NCI-H1930 (cell line): ENCODE measurements around the gene RAD51.
A peak's percentile ranks its signal among the peaks of the same experiment; 100 is the strongest.
"Not testable (repeated sequence)": the region's sequence is repeated elsewhere in the genome, so short reads cannot be mapped to it uniquely, and the experiment has no call there.

ENCODE experiments used
- DNase-seq, 2 experiments: peaks; one replicate each; lab custom pipeline; 2025; lab: John Stamatoyannopoulos, UW

The RAD51 gene

DNA sequence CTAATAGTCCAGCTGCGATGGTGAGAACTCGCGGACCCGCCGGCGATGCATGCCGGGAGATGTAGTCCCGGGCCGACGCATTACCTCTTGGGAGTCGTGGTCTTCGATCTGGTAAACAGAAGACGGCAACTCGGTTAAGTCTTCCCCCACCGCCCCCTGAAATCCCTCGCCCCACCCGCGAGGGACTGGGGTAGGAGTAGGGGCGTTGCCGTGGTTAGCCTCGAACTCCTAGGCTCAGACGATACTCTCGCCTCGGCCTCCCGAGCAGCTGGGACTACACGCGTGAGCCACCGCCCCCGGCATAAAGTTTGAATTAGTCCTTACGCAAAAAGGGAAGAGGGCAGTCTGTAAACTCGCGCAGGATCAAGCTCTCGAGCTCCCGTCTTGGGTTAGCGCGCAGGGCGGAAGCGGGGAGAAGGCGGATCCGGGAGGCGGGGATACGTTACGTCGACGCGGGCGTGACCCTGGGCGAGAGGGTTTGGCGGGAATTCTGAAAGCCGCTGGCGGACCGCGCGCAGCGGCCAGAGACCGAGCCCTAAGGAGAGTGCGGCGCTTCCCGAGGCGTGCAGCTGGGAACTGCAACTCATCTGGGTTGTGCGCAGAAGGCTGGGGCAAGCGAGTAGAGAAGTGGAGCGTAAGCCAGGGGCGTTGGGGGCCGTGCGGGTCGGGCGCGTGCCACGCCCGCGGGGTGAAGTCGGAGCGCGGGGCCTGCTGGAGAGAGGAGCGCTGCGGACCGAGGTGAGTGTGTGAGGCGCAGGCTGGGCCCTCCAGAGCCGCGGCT is at the start of gene RAD51:
Gene RAD51, plus strand, starts transcription at position 487 of the 781 bp plus-strand sequence. CDS start 3,585 bp downstream, outside the sequence.
- DNase-seq, result peak; percentile 79

DNA sequence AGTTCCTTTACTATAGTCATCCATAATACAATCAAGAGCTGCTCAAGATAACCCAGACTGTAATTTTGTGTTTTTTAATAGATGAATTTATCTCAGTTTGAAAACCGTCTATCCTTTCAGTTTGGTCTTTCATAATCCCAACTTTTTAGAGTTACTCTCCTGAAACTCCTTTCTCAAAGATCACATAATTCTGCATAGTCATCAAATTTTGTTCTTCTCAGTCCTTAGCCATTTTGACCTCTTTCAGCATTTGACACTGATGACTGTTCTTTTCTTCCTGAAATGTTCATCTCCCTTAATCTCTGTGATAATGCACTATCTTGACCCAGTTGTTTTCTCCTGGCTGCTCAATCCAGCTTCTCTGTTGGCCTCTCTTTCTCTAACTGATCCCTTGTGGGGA is 47.5 kb upstream of the RAD51 start:
- DNase-seq, result no peak

- DNase-seq, result peak; percentile 13 to 22
Observed at GRCh38 chr15:40650479-40650878, 44.5 kb upstream of the RAD51 start.

GRCh38 chr15:40660686-40661085 is 34.3 kb upstream of the RAD51 start:
- no peak for DNase-seq

DNA sequence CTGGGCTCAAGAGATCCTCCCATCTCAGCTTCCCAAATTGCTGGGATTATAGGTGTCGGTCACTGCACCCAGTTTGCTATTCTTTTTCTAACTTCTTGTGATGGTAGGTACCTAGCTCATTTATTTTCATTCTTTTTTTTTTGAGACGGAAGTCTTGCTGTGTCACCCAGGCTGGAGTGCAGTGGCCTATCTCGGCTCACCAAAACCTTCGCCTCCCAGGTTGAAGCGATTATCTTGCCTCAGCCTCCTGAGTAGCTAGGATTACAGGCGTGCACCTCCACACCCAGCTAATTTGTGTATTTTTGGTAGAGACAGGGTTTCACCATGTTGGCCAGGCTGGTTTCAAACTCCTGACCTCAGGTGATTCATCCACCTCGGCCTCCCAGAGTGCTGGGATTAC is 30.1 kb upstream of the RAD51 start:
- no peak for DNase-seq

- DNase-seq, result not testable (repeated sequence)
Observed at GRCh38 chr15:40676290-40676689, 18.7 kb upstream of the RAD51 start.

GRCh38 chr15:40676906-40677305 is 18.1 kb upstream of the RAD51 start:
- not testable (repeated sequence) for DNase-seq

DNA sequence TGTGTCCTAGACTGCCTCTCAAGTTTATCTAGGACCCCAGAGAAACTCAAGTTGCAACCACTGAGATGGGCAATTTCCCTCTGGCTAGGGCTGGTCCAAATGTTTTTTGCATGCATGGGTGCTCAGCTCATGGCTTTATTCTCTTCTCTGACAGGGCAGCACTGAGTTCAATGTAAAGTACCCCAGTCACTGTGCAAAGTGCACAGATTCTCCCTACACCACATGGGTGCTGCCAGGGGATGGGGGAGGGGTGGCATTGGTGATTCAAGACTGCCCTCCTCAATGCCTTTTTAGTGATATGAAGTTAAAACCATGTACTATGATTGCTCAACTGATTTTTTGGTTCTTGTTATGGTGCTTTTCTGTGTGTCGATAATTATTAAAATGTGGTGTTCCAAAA is 14.8 kb upstream of the RAD51 start:
- DNase-seq, result no peak

DNA sequence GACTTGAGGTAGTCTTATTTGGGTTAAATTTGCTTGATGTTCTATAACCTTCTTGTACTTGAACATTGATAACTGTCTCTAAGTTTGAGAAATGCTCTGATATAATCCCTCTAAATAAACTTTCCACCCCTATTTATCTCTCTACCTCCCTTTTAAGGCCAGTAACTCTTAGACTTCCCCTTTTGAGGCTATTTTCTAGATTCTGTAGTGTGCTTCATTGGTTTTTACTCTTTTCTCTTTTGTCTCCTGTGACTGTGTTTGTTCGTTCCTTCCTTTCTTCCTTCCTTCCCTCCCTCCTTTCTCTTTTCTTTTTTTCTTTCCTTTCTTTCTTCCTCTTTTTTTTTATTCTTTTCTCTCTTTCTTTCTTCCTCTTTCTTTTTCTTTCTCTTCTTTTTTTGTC is 14.0 kb upstream of the RAD51 start:
- not testable (repeated sequence) for DNase-seq

DNA sequence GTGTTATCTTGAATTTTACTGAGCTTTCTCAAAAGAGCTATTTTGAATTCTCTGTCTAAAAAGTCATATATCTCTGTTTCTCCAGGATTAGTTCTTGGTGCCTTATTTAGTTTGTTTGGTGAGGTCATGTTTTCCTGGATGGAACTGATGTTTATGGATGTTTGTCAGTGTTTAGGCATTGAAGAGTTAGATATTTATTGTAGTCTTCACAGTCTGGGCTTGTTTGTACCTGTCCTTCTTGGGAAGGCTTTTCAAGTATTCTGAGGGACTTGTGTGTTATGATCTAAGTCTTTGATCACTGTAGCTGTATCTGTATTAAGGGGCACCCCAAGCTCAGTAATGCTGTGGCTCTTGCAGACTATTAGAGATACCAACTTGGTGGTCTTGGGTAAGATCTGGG is 10.6 kb upstream of the RAD51 start:
- no peak for DNase-seq

GRCh38 chr15:40685376-40685775 is 9.6 kb upstream of the RAD51 start:
- no peak for DNase-seq

GRCh38 chr15:40688932-40689799 is 5.8 kb upstream of the RAD51 start:
- DNase-seq, result no peak

- no peak for DNase-seq
Observed at GRCh38 chr15:40691737-40692136, 3.2 kb upstream of the RAD51 start.

DNA sequence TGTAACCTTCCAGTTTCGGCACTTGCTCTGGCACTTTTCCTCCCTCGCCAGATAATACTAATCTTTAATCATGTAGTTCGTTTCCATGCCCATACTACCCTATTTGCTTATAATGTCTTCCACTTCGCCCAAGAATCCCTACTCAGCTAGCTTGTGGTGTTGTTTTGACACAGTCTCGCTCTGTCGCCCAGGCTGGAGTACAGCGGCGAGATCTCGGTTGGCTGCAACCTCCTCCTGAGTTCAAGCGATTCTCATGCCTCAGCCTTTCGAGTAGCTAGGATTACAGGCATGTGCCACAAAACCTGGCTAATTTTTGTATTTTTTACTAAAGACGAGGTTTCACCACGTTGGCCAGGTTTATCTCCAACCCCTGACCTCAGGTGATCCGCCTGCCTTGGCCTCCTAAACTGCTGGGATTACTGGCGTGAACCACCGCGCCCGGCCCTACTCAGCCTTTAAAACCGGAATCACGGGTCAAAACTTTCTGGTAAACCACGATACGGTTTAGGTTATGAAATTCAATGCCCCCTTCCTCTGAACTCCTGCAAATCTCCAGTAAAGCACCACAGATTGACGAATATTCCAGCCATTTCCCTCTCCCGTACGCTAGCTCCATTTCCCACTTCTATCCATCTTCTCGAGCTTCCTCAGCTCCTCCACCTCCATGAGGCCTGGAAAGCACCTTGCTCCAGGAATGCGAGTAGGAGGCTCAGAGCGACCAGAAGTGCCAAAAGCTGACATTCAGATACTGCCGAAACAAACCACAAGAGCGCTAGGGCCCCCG is 878 bp upstream of the RAD51 start:
- no peak for DNase-seq

GRCh38 chr15:40695469-40695890 is 506 bp downstream of the RAD51 start:
- no peak for DNase-seq

DNA sequence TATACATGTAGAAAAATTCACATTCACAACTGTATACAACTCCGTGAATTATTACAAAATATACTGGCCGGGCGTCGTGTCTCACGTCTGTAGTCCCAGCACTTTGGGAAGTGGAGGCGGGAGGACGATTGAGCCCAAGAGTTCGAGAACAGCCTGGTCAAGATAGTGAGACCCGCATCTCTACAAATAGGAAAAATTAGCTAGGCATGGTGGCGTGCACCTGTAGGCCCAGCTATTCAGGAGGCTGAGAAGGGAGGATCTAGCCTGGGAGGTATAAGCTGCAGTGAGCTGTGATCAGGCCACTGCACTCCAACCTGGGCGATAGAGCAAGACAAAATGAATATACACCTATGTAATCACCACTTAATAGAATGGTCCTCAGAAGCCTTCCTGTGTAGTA is 1.3 kb downstream of the RAD51 start:
- DNase-seq, result no peak

- DNase-seq, result no peak
Observed at GRCh38 chr15:40697916-40698315, 2.9 kb downstream of the RAD51 start.

DNA sequence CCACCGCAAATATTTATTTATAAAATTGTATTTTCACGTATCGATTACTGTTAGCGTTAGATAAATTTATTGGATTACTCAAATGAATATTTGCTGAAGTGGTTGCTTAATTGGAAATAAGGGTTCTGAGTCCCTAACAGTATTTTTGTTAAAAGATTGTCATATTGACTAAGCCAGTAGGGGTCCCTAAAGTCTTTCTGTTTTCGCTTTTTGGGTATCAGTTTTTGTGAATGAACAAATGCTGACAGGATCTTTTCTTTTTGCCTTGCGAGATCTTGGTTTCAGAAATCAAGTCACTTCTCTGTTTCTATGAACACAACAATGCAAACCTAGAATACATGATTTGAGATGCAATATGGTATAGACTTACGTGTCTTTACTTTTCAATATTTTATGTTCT is 7.1 kb downstream of the RAD51 start:
- no peak for DNase-seq

DNA sequence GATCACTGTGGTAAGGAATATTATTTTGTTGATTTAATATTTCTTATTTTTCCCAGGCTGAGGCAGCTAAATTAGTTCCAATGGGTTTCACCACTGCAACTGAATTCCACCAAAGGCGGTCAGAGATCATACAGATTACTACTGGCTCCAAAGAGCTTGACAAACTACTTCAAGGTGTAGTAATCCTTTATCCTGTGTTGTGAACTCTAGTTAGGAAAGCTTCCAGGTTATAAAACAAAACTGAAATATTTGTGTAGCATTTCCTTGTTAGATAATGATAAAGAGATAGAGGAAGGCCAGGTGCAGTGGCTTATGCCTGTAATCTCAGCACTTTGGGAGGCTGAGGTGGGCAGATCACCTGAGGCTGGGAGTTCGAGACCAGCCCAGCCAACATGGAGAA is 11.1 kb downstream of the RAD51 start:
- DNase-seq, result no peak

DNA sequence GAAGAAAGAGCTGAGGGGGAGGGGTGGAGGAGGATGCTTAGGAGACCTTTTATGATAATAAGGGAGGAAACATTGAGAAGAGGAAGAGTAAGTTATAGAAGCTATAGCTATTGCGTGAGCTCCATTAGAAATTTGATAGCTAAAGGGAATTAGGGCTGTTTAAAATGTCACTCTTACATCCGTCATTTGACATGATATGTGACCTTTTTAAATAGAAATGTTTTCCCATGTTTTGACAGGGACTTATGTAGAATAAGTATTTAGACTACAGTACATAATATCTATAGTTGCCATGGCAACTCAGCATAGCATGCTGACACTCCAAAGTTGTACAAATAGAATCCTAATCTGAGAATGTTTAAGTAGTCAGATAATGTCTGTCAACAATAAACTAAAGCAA is 19.2 kb downstream of the RAD51 start:
- no peak for DNase-seq

- DNase-seq, result no peak
Observed at GRCh38 chr15:40716165-40716564, 21.2 kb downstream of the RAD51 start.

- no peak for DNase-seq
Observed at GRCh38 chr15:40721701-40722100, 26.7 kb downstream of the RAD51 start.
